ENCODE results near the gene IL18BP. TPM values are rescaled to one million over a fixed set of nuclear protein-coding genes. Genes with fewer than 3 reads are reported as not detected.

Gene IL18BP
- total and polyA plus RNA-seq, 9 of the 15 experiments (the other 6 are each of a cell fraction or from before 2014, with no cell fraction given): 0.34 to 9.4 (median 3.2) TPM

DNA sequence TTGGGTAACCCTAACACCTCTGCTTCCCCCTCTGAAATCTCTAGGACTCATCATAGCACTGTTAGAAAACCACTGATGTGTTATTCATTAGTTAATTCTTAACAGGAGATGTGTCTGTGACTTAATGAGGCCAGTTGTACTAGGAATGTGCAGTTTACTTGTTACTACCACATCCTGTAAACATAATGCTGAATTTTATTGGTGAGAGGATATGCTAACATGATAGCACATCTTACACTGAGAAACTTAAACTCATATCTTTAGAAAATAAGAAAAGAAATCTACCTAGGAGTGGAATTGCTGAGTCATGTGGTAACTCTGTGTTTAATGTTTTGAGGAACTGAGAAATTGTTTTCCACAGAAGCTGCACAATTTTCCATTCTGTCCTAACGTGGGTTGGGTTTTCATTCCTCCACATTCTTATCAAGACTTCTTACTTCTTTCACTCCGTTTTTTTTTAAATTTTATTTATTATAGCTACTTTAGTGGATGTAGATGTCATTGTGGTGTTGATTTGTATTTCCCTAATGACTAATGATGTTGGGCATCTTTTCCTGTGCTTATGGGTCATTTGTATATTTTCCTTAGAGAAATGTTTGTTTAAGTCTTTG, 36.2 kb upstream of the IL18BP start (continued):
- TF ChIP-seq HMBOX1 (IDR thresholded peaks at IDR 0.05) (peak; percentile 59), NFRKB (IDR thresholded peaks at IDR 0.05; ENCODE audit: low read depth) (no peak), LEF1 (IDR thresholded peaks at IDR 0.05) (no peak), GATA2 (CRISPR knock-in tag; IDR thresholded peaks at IDR 0.05) (no peak), ZNF197 (CRISPR knock-in tag; IDR thresholded peaks at IDR 0.05; ENCODE audit: low read depth) (no peak), NFE2 (IDR thresholded peaks at IDR 0.05; ENCODE audit: low read depth) (peak; percentile 94), ZNF511 (CRISPR knock-in tag; IDR thresholded peaks at IDR 0.05) (no peak), MAFG (tag; conservative IDR thresholded peaks at IDR 0.05) (peak; percentile 97), C11orf30 (IDR thresholded peaks at IDR 0.05; ENCODE audit: low read depth) (peak; percentile 96), CEBPB (tag; IDR thresholded peaks at IDR 0.05) (0 out of 2 replicates have a peak, but pooled peaks have one; percentile 23), MAFK (IDR thresholded peaks at IDR 0.05; ENCODE audit: low read length) (peak; percentile 92)

DNA sequence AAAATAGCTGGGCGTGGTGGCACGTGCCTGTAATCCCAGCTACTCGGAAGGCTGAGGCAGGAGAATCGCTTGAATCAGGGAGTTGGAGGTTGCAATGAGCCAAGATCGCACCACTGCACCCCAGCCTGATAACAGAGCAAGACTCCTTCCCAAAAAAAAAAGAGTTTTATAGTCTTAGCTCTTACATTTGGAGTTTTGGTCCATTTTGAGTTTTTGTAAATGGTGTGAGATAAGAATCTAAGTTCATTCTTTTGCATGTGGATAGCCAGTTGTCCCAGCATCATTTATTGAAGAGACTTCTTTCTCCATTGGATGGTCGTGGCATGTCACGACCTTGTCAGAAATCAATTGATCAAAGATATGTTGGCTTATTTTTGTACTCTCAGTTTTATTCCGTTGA, 35.2 kb upstream of the IL18BP start:
- POLR2A ChIA-PET: no interaction called here
- CTCF ChIA-PET (ENCODE audit: low intra/inter-chr PET ratio): no interaction called here
- no peak overlapping the region for H3K9ac ChIP-seq (ENCODE audit: insufficient read depth in 1 of 2, low read depth in 2 of 2, low read length in 2 of 2)
- no TSS peak for BruUV-seq (replicated peaks)
- no peak for ATAC-seq
- H3K27me3 ChIP-seq (ENCODE audit: control insufficient read depth in 2 of 2, insufficient read depth in 2 of 2, low read length in 2 of 2): no peaks in the 10 kb centered on the region
- H4K20me1 ChIP-seq (replicated peaks; ENCODE audit: control insufficient read depth, insufficient read depth, low read length): no peaks in the 10 kb centered on the region
- DNase-seq (ENCODE audit: extremely low read depth in 1 of 4, low spot score in 3 of 4): no peak
- peaks cover 58% of the 10 kb centered on the region for H3K36me3 ChIP-seq (ENCODE audit: control insufficient read depth, insufficient read depth, low read length)
- no peak overlapping the region for H3K4me3 ChIP-seq
- TF ChIP-seq ZNF507 (tag; conservative IDR thresholded peaks at IDR 0.05) (peak; percentile 95), ZNF354B (CRISPR knock-in tag; IDR thresholded peaks at IDR 0.05) (peak; percentile 65), ZNF175 (CRISPR knock-in tag; IDR thresholded peaks at IDR 0.05; ENCODE audit: low read depth) (no peak)
- H3K79me2 ChIP-seq (ENCODE audit: control insufficient read depth, insufficient read depth, low read length): peaks cover 6% of the 10 kb centered on the region; the same call in 1 of the 3 replicates
- no peak overlapping the region for H3K4me2 ChIP-seq (ENCODE audit: insufficient read depth, low read length)
- FAIRE-seq: no peak
- intact Hi-C loops (cut with micrococcal nuclease) (no loop called here), in situ Hi-C loops (cut with MboI) (no loop called here)
- H2AFZ ChIP-seq (ENCODE audit: low read depth, low read length): no peak overlapping the region
- 92% methylated on average over 8 of the region's 8 CpGs for WGBS (ENCODE audit: insufficient coverage, low coverage, missing lambda C conversion rate)
- H3K9me1 ChIP-seq (ENCODE audit: control insufficient read depth, insufficient read depth, low read length): no peaks in the 10 kb centered on the region
- H3K9me3 ChIP-seq (replicated peaks; ENCODE audit: control insufficient read depth, insufficient read depth, low read depth, low read length): no peaks in the 10 kb centered on the region
- no peak overlapping the region for H3K27ac ChIP-seq (ENCODE audit: extremely low read depth, low read depth, low read length)
- H3K4me1 ChIP-seq (replicated peaks in 1 of 2; ENCODE audit: control insufficient read depth in 2 of 2, insufficient read depth in 2 of 2, low read length in 2 of 2): peaks cover 3 to 4% of the 10 kb centered on the region in 2 experiments; a peak in 3 of 5 replicates
